CD4-positive, alpha-beta T cell treated with Interleukin-10 for 1 hour (primary cell): Measurements from ENCODE around the gene POLE.
A peak's percentile ranks its signal among the peaks of the same experiment; 100 is the strongest.

Experiments used
- DNase-seq: peaks from one replicate; pipeline ENCODE4 v3.0.0-alpha.2; 2020

POLE gene

GRCh38 chr12:132625731-132626430 lies 61.3 kb downstream of the POLE start:
- DNase-seq = no peak

GRCh38 chr12:132624910-132625630 lies 62.1 kb downstream of the POLE start:
- no peak for DNase-seq

- DNase-seq = no peak
Observed at GRCh38 chr12:132624186-132624855, 62.8 kb downstream of the POLE start.

- no peak for DNase-seq
Observed at GRCh38 chr12:132623072-132623869, 63.9 kb downstream of the POLE start.

GRCh38 chr12:132622437-132623071 lies 64.6 kb downstream of the POLE start:
- no peak for DNase-seq

GRCh38 chr12:132621657-132622435 lies 65.3 kb downstream of the POLE start:
- no peak for DNase-seq

GRCh38 chr12:132620899-132621656 lies 66.1 kb downstream of the POLE start:
- DNase-seq = no peak

- DNase-seq = no peak
Observed at GRCh38 chr12:132620113-132620898, 66.8 kb downstream of the POLE start.

- no peak for DNase-seq
Observed at GRCh38 chr12:132619386-132620112, 67.6 kb downstream of the POLE start.

GRCh38 chr12:132619071-132619385 lies 68.1 kb downstream of the POLE start:
- no peak for DNase-seq

GRCh38 chr12:132618683-132619043 lies 68.5 kb downstream of the POLE start, which contains the start of gene P2RX2:
TSS of gene P2RX2 (plus strand) at chr12:132618776. CDS start at chr12:132618817, 41 bp downstream.
- no peak for DNase-seq

- DNase-seq = no peak
Observed at GRCh38 chr12:132617822-132618682, 69.1 kb downstream of the POLE start.

- no peak for DNase-seq
Observed at GRCh38 chr12:132617135-132617701, 69.9 kb downstream of the POLE start.

- no peak for DNase-seq
Observed at GRCh38 chr12:132615579-132616038, 71.5 kb downstream of the POLE start.

GRCh38 chr12:132614861-132615578 lies 72.1 kb downstream of the POLE start:
- DNase-seq = peak; percentile 81

- no peak for DNase-seq
Observed at GRCh38 chr12:132614029-132614428, 73.1 kb downstream of the POLE start.

GRCh38 chr12:132611620-132612019 lies 75.5 kb downstream of the POLE start:
- no peak for DNase-seq
